HepG2 (cell line): ENCODE data around the gene FOXK2. TPM values are rescaled to one million over a fixed set of nuclear protein-coding genes. Genes with fewer than 3 reads are reported as not detected.
A peak's percentile ranks its signal among the peaks of the same experiment; 100 is the strongest.

Source experiments
- ARNT2 ChIP-seq: sonication (generic); formaldehyde crosslinking; IDR thresholded peaks from 2 replicates; pipeline ENCODE4 v1.8.0; 2022; ENCODE audit warnings: mild to moderate bottlenecking, low read depth, missing genetic modification reagents, moderate library complexity
- HDAC1 ChIP-seq: sonication (generic); formaldehyde crosslinking; IDR thresholded peaks from 2 replicates; pipeline ENCODE4 v1.5.1; 2020; ENCODE audit warnings: mild to moderate bottlenecking, missing genetic modification reagents
- MTA1 ChIP-seq: sonication (generic); formaldehyde crosslinking; IDR thresholded peaks from 2 replicates; pipeline ENCODE4 v1.4.0; 2020; ENCODE audit warnings: missing genetic modification reagents, mild to moderate bottlenecking, borderline replicate concordance
- PCBP1 ChIP-seq: fragments of 200-400 bp; formaldehyde crosslinking; IDR thresholded peaks from 2 replicates; pipeline ENCODE4 v1.6.1; 2017; ENCODE audit warnings: mild to moderate bottlenecking, low read depth, low read length, borderline replicate concordance
- ZMYM3 ChIP-seq: sonication (generic); formaldehyde crosslinking; IDR thresholded peaks from 2 replicates; pipeline ENCODE4 v1.5.1; 2020; ENCODE audit warnings: mild to moderate bottlenecking, missing genetic modification reagents
- ZNF260 ChIP-seq: sonication (generic); formaldehyde crosslinking; IDR thresholded peaks from 2 replicates; pipeline ENCODE4 v1.4.0; 2020; ENCODE audit warnings: missing genetic modification reagents, low read depth, mild to moderate bottlenecking, borderline replicate concordance
- ZNF263 ChIP-seq: sonication (generic); formaldehyde crosslinking; IDR thresholded peaks from 2 replicates; pipeline ENCODE4 v1.4.0; 2020; ENCODE audit warnings: missing genetic modification reagents
- ZNF280B ChIP-seq: sonication (generic); formaldehyde crosslinking; IDR thresholded peaks from 2 replicates; pipeline ENCODE4 v1.5.0; 2020; ENCODE audit warnings: missing genetic modification reagents, mild to moderate bottlenecking, borderline replicate concordance
- ZNF451 ChIP-seq: sonication (generic); formaldehyde crosslinking; IDR thresholded peaks from 2 replicates; pipeline ENCODE4 v1.5.0; 2020; ENCODE audit warnings: mild to moderate bottlenecking, missing genetic modification reagents
- ZNF619 ChIP-seq: sonication (generic); formaldehyde crosslinking; IDR thresholded peaks from 2 replicates; pipeline ENCODE4 v1.4.0; 2020; ENCODE audit warnings: mild to moderate bottlenecking, missing genetic modification reagents
- ZNF687 ChIP-seq: sonication (generic); formaldehyde crosslinking; IDR thresholded peaks from 2 replicates; pipeline ENCODE4 v1.5.1; 2020; ENCODE audit warnings: mild to moderate bottlenecking, missing genetic modification reagents, moderate library complexity
- polyA plus RNA-seq, 8 experiments: library from polyadenylated mRNA; depleted of rRNA in 3 of 8; stranded (reverse) in 7 of 8; unstranded in 1 of 8; fragments of >200 nt; fragmentation: Illumina TruSeq in 4 of 8; extraction: Trizol in 4 of 8; gene quantifications; 2 replicates each; pipeline versions ENCODE4 v1.2.1 to v1.2.3, GENCODE V29; 2011 to 2016; ENCODE audit warnings: low read depth in 4 of 8, missing spikeins in 1 of 8, mixed read lengths in 1 of 8; ENCODE audit not compliant: insufficient read depth in 1 of 8
- total RNA-seq, 5 experiments: library from RNA; depleted of rRNA; stranded (reverse); fragments of >200 nt; fragmentation: Illumina TruSeq; extraction: Trizol; gene quantifications; 2 replicates each; pipeline ENCODE4 v1.2.3, GENCODE V29; 2016; ENCODE audit warnings: low read depth in 1 of 5

The FOXK2 gene
- total and polyA plus RNA-seq, 2 of the 13 experiments (the other 11 are each of a cell fraction or from before 2014, with no cell fraction given), result 67.1 to 67.2 TPM

- TF ChIP-seq ZNF451 (CRISPR knock-in tag), result no peak
- no peak for TF ChIP-seq PCBP1
- TF ChIP-seq ZNF263 (CRISPR knock-in tag), result peak; percentile 71
- TF ChIP-seq HDAC1 (CRISPR knock-in tag), result no peak
- peak; percentile 27; the same call in 1 of the 2 replicates for TF ChIP-seq ZNF619 (CRISPR knock-in tag)
- TF ChIP-seq ZNF687 (CRISPR knock-in tag), result peak; percentile 45
- TF ChIP-seq ARNT2 (CRISPR knock-in tag), result 0 out of 2 replicates have a peak, but pooled peaks have one; percentile 29
- 0 out of 2 replicates have a peak, but pooled peaks have one; percentile 16 for TF ChIP-seq MTA1 (CRISPR knock-in tag)
- 0 out of 2 replicates have a peak, but pooled peaks have one; percentile 19 for TF ChIP-seq ZNF280B (CRISPR knock-in tag)
- TF ChIP-seq ZMYM3 (CRISPR knock-in tag), result 0 out of 2 replicates have a peak, but pooled peaks have one; percentile 32
- no peak for TF ChIP-seq ZNF260 (CRISPR knock-in tag)
Measured at GRCh38 chr17:82649501-82650261, 130.1 kb downstream of the FOXK2 start (continued).
